ENCODE measurements around the gene DNAH5.
"Not testable (repeated sequence)": the region's sequence is repeated elsewhere in the genome, so short reads cannot be mapped to it uniquely, and the experiment has no call there.

Gene DNAH5

DNA sequence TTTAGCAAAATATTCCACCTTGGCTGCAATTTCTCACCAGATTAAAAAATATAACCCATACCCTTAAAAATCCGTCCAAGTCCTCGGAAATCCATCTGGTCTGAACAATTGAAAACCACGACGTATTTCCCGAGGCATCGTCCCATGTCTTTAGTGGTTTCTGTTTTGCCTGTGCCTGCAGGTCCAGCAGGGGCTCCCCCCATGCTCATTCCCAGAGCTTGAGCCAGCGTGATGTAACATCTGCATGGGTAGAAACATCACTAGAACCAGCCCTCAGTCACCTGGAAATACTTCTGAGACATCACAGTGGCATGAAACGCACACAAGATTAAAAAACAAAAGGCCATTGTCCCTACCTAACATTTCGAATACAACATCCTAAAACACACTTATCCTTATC, 114.0 kb downstream of the DNAH5 start:
- no peak for DNase-seq (ENCODE audit: low spot score)

GRCh38 chr5:13821366-13821765, 123.1 kb downstream of the DNAH5 start:
- DNase-seq (ENCODE audit: low spot score): no peak

DNA sequence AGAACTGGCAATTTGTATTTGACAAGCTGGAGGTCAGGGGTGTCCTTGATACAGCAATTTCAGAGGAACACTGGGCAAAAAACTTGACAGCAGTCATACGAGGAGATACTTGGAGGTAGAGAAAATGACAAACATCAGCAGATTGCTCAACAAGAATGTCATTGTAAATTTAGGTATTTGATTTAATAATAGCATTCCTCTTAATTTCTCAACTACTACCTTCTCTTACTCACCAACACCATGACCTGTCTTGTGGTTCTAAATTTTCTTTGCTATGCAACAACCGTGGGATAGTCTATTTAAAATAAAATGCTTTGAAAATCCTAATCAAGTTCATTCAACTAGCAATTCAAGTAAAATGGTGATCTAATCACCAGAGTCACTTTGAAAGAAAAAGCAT, 128.4 kb downstream of the DNAH5 start:
- no peak for DNase-seq (ENCODE audit: low spot score)

- DNase-seq (ENCODE audit: low spot score): peak; percentile 29
These were observed 130.2 kb downstream of the DNAH5 start for GRCh38 chr5:13814301-13814700.

GRCh38 chr5:13809921-13810320, 134.6 kb downstream of the DNAH5 start:
- no peak for DNase-seq (ENCODE audit: low spot score)

- DNase-seq (ENCODE audit: low spot score): no peak
These were observed 140.2 kb downstream of the DNAH5 start for GRCh38 chr5:13804336-13804735.

- not testable (repeated sequence) for DNase-seq (ENCODE audit: low spot score)
These were observed 145.9 kb downstream of the DNAH5 start for GRCh38 chr5:13798569-13798968.

DNA sequence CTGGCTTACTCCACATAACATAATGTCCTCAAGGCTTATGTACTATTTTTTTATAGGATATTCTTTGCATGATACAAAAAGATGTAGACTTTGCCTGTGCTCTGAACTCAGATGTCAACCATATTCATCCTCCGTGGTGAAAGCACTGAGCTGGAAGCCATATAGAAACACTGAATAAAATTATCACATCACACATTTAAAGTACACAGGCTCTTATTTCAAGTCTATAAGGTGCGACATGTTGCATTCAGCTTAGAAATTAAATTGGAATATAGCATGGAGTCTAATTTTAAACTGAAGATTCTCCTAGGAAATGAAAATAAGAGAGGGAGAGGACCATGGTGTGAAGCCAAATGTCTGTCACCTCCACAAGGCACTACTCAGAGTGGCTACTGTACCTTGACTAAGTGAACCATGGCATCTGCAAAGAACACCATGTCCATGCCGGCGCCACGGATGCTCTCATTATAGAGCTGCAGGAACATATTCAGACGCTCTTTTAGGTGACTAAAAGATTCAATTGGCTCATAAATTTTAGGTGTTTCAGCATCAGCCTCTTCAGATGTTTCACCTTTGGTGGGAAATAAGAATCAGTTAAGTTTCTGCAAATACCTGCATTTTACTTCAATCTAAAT, 158.6 kb downstream of the DNAH5 start:
- DNase-seq (ENCODE audit: low spot score): no peak

DNA sequence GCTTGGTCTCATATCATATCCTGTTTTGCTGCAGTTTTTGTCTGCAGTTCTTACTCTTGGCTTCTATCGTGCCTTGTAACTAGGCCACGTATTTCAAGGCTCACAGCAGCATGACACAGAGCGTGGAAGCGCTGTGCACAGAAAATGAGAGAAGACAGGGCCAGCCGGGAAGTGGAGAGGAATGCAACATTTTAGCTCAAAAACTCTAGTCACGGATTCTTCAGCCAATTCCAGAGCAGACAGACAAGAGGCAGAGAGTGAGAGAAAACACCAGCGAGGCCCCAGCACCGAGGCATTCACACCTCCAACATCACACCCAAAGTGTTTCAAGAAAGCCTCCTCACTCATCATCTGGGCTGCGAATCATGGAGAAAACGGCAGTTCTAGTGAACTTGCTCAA, 160.8 kb downstream of the DNAH5 start:
- peak; percentile 54 for DNase-seq (ENCODE audit: low spot score)

DNA sequence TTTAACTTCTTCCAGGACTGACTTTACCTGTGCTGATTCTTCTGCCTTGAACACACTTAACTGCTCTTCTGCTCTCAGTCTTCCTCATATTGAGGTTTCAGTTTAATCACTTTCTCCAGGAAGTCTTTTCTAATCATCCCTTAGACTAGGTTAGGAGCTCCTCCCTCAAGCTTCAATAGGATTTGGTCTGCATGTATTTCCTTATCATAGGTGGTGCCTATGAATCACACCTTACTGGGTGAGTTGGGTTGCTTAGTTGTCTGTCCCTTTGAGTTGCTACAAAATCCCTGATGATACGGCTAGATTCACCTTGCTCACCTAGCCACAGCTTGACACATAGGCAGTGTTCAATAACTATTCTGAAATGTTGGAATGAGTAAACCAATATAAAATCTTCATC, 164.4 kb downstream of the DNAH5 start:
- DNase-seq (ENCODE audit: low spot score): no peak

DNA sequence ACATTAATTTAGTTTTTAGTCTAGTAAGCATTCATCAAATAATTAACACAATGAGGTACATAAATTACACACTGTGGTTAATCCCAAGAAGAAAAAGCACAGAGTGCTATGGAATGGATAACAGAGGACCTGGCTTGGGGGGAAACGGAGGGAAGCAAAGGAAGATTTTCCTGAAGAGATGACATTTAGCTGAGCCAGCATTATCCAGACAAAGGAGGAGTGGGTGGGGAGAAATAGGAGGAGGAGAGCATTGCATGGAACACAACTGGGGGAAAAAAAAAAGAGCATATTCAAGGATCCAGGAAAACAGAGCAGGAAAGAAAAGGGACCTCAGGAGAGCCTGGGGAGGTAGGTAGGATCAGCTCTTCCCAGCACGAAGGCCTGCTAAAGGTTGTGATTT, 170.8 kb downstream of the DNAH5 start:
- DNase-seq (ENCODE audit: low spot score): no peak

- peak; percentile 51 for DNase-seq (ENCODE audit: low spot score)
These were observed 173.4 kb downstream of the DNAH5 start for GRCh38 chr5:13771011-13771571.

- DNase-seq (ENCODE audit: low spot score): no peak
These were observed 178.3 kb downstream of the DNAH5 start for GRCh38 chr5:13766236-13766635.

- DNase-seq (ENCODE audit: low spot score): no peak
These were observed 180.8 kb downstream of the DNAH5 start for GRCh38 chr5:13763719-13764118.

DNA sequence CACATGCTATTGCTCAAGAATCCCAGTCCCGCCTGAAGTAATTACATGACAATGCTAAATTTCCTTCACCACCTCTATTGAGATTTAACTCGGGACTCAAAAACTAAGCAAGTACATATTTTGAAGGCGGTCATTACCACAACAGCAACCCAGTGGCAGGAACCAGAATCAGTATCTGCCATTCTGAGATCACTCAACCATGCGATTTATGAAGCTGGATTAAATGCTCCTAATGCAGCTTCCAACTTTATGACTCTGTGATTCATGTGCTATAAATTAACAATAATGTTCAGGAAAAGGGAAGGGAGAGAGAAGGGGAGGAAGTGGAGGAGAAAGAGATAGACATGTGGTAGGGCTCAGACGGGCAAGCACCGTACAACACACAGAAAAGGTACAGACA, 194.7 kb downstream of the DNAH5 start:
- DNase-seq (ENCODE audit: low spot score): no peak

DNA sequence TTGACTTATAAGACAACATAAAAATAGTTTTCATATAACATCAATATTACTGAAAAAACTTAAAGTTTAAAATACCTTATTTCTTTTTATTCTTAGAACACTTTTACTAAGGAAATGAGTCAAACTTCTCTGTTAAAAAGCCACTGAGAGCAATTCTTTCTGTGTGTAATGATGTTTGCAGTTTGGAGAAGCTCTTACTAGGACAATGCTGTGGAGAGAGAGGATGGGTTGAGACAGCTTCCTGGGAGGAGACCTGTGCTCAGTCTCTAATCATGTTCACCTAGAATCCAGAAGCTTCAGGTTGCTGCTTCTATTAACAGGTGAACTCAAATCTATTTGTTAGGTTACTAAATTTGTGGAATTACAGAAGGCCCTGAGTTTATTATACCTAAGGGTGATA, 198.5 kb downstream of the DNAH5 start:
- DNase-seq (ENCODE audit: low spot score): no peak

DNA sequence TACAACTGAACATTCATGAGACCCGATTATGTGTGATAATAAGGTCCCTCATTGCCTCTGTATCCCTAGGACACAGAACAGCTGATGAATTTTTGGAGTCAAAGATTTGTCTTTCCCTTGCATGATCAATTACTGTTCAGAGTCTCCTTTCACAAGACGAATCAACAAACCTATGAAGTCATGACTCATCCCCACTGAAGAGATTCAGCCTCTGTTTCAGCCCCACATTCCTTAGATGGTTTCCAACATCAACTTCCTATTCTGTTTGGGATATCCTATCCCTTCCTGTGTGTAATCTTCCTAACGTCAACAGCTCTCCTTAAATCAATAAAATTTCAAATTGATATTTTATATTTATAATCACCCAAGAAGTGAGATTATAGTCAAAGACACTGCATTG, 199.0 kb downstream of the DNAH5 start:
- DNase-seq (ENCODE audit: low spot score): peak; percentile 55

- DNase-seq (ENCODE audit: low spot score): no peak
These were observed 204.0 kb downstream of the DNAH5 start for GRCh38 chr5:13740471-13740870.

DNA sequence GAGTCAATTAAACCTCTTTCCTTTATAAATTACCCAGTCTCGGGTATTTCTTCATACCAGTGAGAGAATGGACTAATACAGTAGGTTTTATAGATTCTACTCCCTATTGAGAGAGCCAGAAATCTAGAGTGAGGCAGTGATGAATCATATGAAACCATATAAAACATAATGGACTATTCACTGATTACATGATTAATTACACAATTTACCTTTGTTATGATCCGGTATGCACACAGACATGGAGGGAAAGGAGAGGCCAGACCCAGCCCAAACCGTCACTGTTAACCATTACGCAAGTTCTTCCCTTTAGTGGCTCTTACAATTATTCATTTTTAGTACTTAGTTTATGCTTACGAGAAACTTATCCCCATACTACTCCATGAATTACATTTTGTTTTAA, 205.0 kb downstream of the DNAH5 start:
- no peak for DNase-seq (ENCODE audit: low spot score)

GRCh38 chr5:13735691-13736090, 208.8 kb downstream of the DNAH5 start:
- DNase-seq (ENCODE audit: low spot score): no peak

- DNase-seq (ENCODE audit: low spot score): no peak
These were observed 213.3 kb downstream of the DNAH5 start for GRCh38 chr5:13731121-13731628.

- DNase-seq (ENCODE audit: low spot score): no peak
These were observed 235.6 kb downstream of the DNAH5 start for GRCh38 chr5:13708906-13709305.

DNA sequence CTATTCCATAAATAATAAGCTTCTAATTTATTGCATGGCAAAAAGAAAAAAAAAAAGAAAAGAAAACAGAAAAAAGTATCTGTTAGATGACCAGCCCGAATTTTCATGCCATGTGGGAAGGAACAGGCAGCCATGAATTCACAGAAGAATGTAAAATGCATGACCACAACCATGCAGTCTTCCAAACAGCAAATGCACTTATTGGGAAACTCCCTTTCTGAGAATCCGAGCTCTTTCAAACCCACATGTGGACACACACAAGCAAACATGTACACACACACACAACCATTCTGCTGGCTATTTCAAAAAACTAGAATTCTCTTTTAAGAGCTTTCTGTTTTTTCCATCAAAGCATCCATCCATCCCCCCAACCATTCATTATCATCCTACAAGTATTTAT, 236.1 kb downstream of the DNAH5 start:
- DNase-seq (ENCODE audit: low spot score): peak; percentile 54

- DNase-seq (ENCODE audit: low spot score): no peak
These were observed 240.1 kb downstream of the DNAH5 start for GRCh38 chr5:13704396-13704795.
